Natural killer cell treated with Interleukin-12 subunit alpha and Interleukin-12 subunit beta and Interleukin-15 and Interleukin-18, amount 100 ng/mL, for 72 hours (primary cell): ENCODE measurements around the gene SLC25A39. TPM values are rescaled to one million over a fixed set of nuclear protein-coding genes. Genes with fewer than 3 reads are reported as not detected.
"Not testable (repeated sequence)": the region's sequence is repeated elsewhere in the genome, so short reads cannot be mapped to it uniquely, and the experiment has no call there.

ENCODE experiments used
- ATAC-seq, 2 donors: fragments of 150-1000 bp; cut with Tn5 transposase in 1 of 2; sonication (Bioruptor Pico), chemical (Tn5 transposase) in 1 of 2; 2 replicates each; pipeline ENCODE4 v1.10.0; 2021
- DNase-seq: peaks from one replicate; pipeline ENCODE4 v3.0.0; 2022; ENCODE audit warnings: low spot score
- H3K27ac Mint-ChIP-seq, 2 donors: 1 replicate in 1 of 2; 2 replicates in 1 of 2; pipeline ENCODE4 v1.8.0; 2022; ENCODE audit warnings: mixed read lengths in 2 of 2, mild to moderate bottlenecking in 1 of 2, moderate library complexity in 1 of 2
- H3K27me3 Mint-ChIP-seq, 2 donors: 1 replicate in 1 of 2; 2 replicates in 1 of 2; pipeline ENCODE4 v1.8.0; 2022; ENCODE audit warnings: mixed read lengths in 2 of 2
- H3K36me3 Mint-ChIP-seq: one replicate; pipeline ENCODE4 v1.8.0; 2022; ENCODE audit warnings: mixed read lengths
- H3K4me1 Mint-ChIP-seq, 2 donors: 1 replicate in 1 of 2; 2 replicates in 1 of 2; pipeline ENCODE4 v1.8.0; 2022; ENCODE audit warnings: low read depth in 2 of 2, mixed read lengths in 2 of 2, mild to moderate bottlenecking in 1 of 2
- H3K4me3 Mint-ChIP-seq: one replicate; pipeline ENCODE4 v1.8.0; 2022; ENCODE audit warnings: mixed read lengths
- H3K9me3 Mint-ChIP-seq: 2 replicates; pipeline ENCODE4 v1.8.0; 2022; ENCODE audit warnings: mixed read lengths
- total RNA-seq, 2 donors: library from RNA; stranded (reverse); gene quantifications; one replicate each; pipeline ENCODE4 v1.2.3, GENCODE V29; 2022

Gene SLC25A39
- total RNA-seq, 2 donors from 2014 or later: 121 to 192 TPM

- peak; percentile 51 for DNase-seq
- no peaks in the 10 kb centered on the region for H3K36me3 Mint-ChIP-seq
- ATAC-seq: no peak
- H3K9me3 Mint-ChIP-seq: no peaks in the 10 kb centered on the region
- H3K27me3 Mint-ChIP-seq: no peaks in the 10 kb centered on the region
- H3K4me3 Mint-ChIP-seq: no peak overlapping the region
- H3K4me1 Mint-ChIP-seq: peaks cover 26 to 29% of the 10 kb centered on the region in 2 donors
- no peak overlapping the region for H3K27ac Mint-ChIP-seq
Observed at GRCh38 chr17:44349553-44350070, 25.0 kb upstream of the SLC25A39 start.

GRCh38 chr17:44348988-44349364, 24.4 kb upstream of the SLC25A39 start:
- Mint-ChIP-seq H3K27ac (no peak overlapping the region), H3K9me3 (no peaks in the 10 kb centered on the region), H3K4me1 (peaks cover 29% of the 10 kb centered on the region in 2 donors), H3K36me3 (no peaks in the 10 kb centered on the region), H3K27me3 (peaks cover 2 to 3% of the 10 kb centered on the region in 2 donors), H3K4me3 (peak overlapping the region; percentile 21)
- ATAC-seq (no peak), DNase-seq (peak; percentile 56)

GRCh38 chr17:44348234-44348987, 23.8 kb upstream of the SLC25A39 start:
- Mint-ChIP-seq H3K27ac (peak overlapping the region; percentile 14 to 31), H3K36me3 (no peaks in the 10 kb centered on the region), H3K4me1 (peaks cover 29 to 32% of the 10 kb centered on the region in 2 donors), H3K27me3 (peaks cover 7 to 8% of the 10 kb centered on the region in 2 donors), H3K9me3 (no peaks in the 10 kb centered on the region), H3K4me3 (peak overlapping the region; percentile 21)
- DNase-seq: peak; percentile 73
- ATAC-seq: peak; percentile 63 to 65

- H3K36me3 Mint-ChIP-seq, H3K4me3 Mint-ChIP-seq, H3K27ac Mint-ChIP-seq, ATAC-seq, H3K9me3 Mint-ChIP-seq: not testable (repeated sequence)
- peak; percentile 41 for DNase-seq
- H3K27me3 Mint-ChIP-seq: peaks cover 10 to 18% of the 10 kb centered on the region in 2 donors
- peaks cover 29% of the 10 kb centered on the region in 2 donors for H3K4me1 Mint-ChIP-seq
Observed at GRCh38 chr17:44347206-44348055, 22.8 kb upstream of the SLC25A39 start.

- Mint-ChIP-seq H3K27ac (peak overlapping the region; percentile 62 to 82), H3K4me1 (peaks cover 29% of the 10 kb centered on the region in 2 donors), H3K27me3 (peaks cover 10 to 19% of the 10 kb centered on the region in 2 donors), H3K9me3 (no peaks in the 10 kb centered on the region), H3K36me3 (no peaks in the 10 kb centered on the region), H3K4me3 (peak overlapping the region; percentile 92)
- ATAC-seq (no peak), DNase-seq (peak; percentile 28)
Observed at GRCh38 chr17:44346064-44346844, 21.6 kb upstream of the SLC25A39 start.

GRCh38 chr17:44345454-44346026, 20.9 kb upstream of the SLC25A39 start:
- ATAC-seq: peak; percentile 11 to 16
- H3K9me3 Mint-ChIP-seq: no peaks in the 10 kb centered on the region
- peak; percentile 68 for DNase-seq
- H3K36me3 Mint-ChIP-seq: no peaks in the 10 kb centered on the region
- H3K4me1 Mint-ChIP-seq: peaks cover 29% of the 10 kb centered on the region in 2 donors
- peaks cover 14 to 23% of the 10 kb centered on the region in 2 donors for H3K27me3 Mint-ChIP-seq
- H3K27ac Mint-ChIP-seq: peak overlapping the region; percentile 62 to 82
- peak overlapping the region; percentile 92 for H3K4me3 Mint-ChIP-seq

GRCh38 chr17:44344939-44345453, 20.4 kb upstream of the SLC25A39 start, which contains the start of gene GRN:
Gene GRN, plus strand, starts transcription at chr17:44345302. Its CDS starts 3,863 bp downstream, at chr17:44349165.
- H3K27ac Mint-ChIP-seq: peak within 1 kb of the TSS; percentile 62 to 82
- no peaks in the 10 kb centered on the region for H3K9me3 Mint-ChIP-seq
- DNase-seq: peak; percentile 90
- H3K4me3 Mint-ChIP-seq: peak within 1 kb of the TSS; percentile 92
- peaks cover 14 to 23% of the 10 kb centered on the region in 2 donors for H3K27me3 Mint-ChIP-seq
- peaks cover 29% of the 10 kb centered on the region in 2 donors for H3K4me1 Mint-ChIP-seq
- no peaks in the 10 kb centered on the region for H3K36me3 Mint-ChIP-seq
- peak; percentile 96 for ATAC-seq

- peak overlapping the region in 1 of 2 donors; percentile 39 for H3K27ac Mint-ChIP-seq
- H3K27me3 Mint-ChIP-seq: peaks cover 14 to 23% of the 10 kb centered on the region in 2 donors
- DNase-seq (peak; percentile 53), ATAC-seq (no peak)
- H3K4me1 Mint-ChIP-seq: peaks cover 26 to 27% of the 10 kb centered on the region in 2 donors
- peak overlapping the region; percentile 92 for H3K4me3 Mint-ChIP-seq
- H3K36me3 Mint-ChIP-seq: no peaks in the 10 kb centered on the region
- H3K9me3 Mint-ChIP-seq: no peaks in the 10 kb centered on the region
Observed at GRCh38 chr17:44343510-44344209, 19.0 kb upstream of the SLC25A39 start.

- H3K9me3 Mint-ChIP-seq, DNase-seq, H3K27ac Mint-ChIP-seq, H3K36me3 Mint-ChIP-seq, H3K4me3 Mint-ChIP-seq, ATAC-seq: not testable (repeated sequence)
- Mint-ChIP-seq H3K27me3 (peaks cover 14 to 23% of the 10 kb centered on the region in 2 donors), H3K4me1 (peaks cover 10 to 13% of the 10 kb centered on the region in 2 donors)
Observed at GRCh38 chr17:44340553-44340952, 15.9 kb upstream of the SLC25A39 start.

GRCh38 chr17:44338702-44339101, 14.1 kb upstream of the SLC25A39 start:
- Mint-ChIP-seq H3K27ac (no peak overlapping the region), H3K4me3 (no peak overlapping the region), H3K27me3 (peaks cover 8 to 18% of the 10 kb centered on the region in 2 donors), H3K4me1 (peaks cover 0 to under 1% of the 10 kb centered on the region in 2 donors), H3K36me3 (no peaks in the 10 kb centered on the region), H3K9me3 (no peaks in the 10 kb centered on the region)
- peak; percentile 50 to 62 for ATAC-seq
- no peak for DNase-seq

GRCh38 chr17:44335968-44336367, 11.3 kb upstream of the SLC25A39 start:
- peaks cover 0 to 5% of the 10 kb centered on the region in 2 donors for H3K4me1 Mint-ChIP-seq
- DNase-seq (no peak), ATAC-seq (no peak)
- H3K27me3 Mint-ChIP-seq: peaks cover under 1 to 1% of the 10 kb centered on the region in 2 donors
- H3K27ac Mint-ChIP-seq: no peak overlapping the region
- H3K4me3 Mint-ChIP-seq: no peak overlapping the region
- no peaks in the 10 kb centered on the region for H3K36me3 Mint-ChIP-seq
- no peaks in the 10 kb centered on the region for H3K9me3 Mint-ChIP-seq

- no peaks in the 10 kb centered on the region for H3K36me3 Mint-ChIP-seq
- no peaks in the 10 kb centered on the region for H3K27me3 Mint-ChIP-seq
- H3K4me3 Mint-ChIP-seq: no peak overlapping the region
- ATAC-seq: no peak
- no peak for DNase-seq
- H3K27ac Mint-ChIP-seq: no peak overlapping the region
- H3K9me3 Mint-ChIP-seq: no peaks in the 10 kb centered on the region
- peaks cover 0 to 5% of the 10 kb centered on the region in 2 donors for H3K4me1 Mint-ChIP-seq
Observed at GRCh38 chr17:44335564-44335963, 10.9 kb upstream of the SLC25A39 start.
